ENCODE measurements around the gene SND1.

- TF ChIP-seq TCF7L2 (IDR thresholded peaks at IDR 0.05; ENCODE audit: borderline replicate concordance, low read depth, low read length) (no peak), ZNF24 (tag by site-specific recombination; IDR thresholded peaks at IDR 0.05) (no peak), CTCF (tag by site-specific recombination; IDR thresholded peaks at IDR 0.05) (no peak), ZNF626 (tag by site-specific recombination; IDR thresholded peaks at IDR 0.05) (no peak), ZNF792 (tag by site-specific recombination; IDR thresholded peaks at IDR 0.05) (no peak), ZNF274 (IDR thresholded peaks at IDR 0.05; ENCODE audit: low read length) (no peak), ZNF274 (tag by site-specific recombination; IDR thresholded peaks at IDR 0.05; ENCODE audit: borderline replicate concordance) (no peak), ATF2 (tag by site-specific recombination; IDR thresholded peaks at IDR 0.05; ENCODE audit: low read depth) (no peak), ZEB2 (tag by site-specific recombination; IDR thresholded peaks at IDR 0.05) (no peak)
- TF ChIP-seq, protein P1, sequence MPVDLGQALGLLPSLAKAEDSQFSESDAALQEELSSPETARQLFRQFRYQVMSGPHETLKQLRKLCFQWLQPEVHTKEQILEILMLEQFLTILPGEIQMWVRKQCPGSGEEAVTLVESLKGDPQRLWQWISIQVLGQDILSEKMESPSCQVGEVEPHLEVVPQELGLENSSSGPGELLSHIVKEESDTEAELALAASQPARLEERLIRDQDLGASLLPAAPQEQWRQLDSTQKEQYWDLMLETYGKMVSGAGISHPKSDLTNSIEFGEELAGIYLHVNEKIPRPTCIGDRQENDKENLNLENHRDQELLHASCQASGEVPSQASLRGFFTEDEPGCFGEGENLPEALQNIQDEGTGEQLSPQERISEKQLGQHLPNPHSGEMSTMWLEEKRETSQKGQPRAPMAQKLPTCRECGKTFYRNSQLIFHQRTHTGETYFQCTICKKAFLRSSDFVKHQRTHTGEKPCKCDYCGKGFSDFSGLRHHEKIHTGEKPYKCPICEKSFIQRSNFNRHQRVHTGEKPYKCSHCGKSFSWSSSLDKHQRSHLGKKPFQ (tag by site-specific recombination; IDR thresholded peaks at IDR 0.05), result no peak
- TF ChIP-seq, protein P2, sequence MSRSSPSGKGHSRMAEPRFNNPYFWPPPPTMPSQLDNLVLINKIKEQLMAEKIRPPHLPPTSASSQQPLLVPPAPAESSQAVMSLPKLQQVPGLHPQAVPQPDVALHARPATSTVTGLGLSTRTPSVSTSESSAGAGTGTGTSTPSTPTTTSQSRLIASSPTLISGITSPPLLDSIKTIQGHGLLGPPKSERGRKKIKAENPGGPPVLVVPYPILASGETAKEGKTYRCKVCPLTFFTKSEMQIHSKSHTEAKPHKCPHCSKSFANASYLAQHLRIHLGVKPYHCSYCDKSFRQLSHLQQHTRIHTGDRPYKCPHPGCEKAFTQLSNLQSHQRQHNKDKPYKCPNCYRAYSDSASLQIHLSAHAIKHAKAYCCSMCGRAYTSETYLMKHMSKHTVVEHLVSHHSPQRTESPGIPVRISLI (tag by site-specific recombination; IDR thresholded peaks at IDR 0.05), result no peak
Observed at GRCh38 chr7:127648986-127649385, 3.0 kb upstream of the SND1 start.
